ENCODE data around the gene MLF2.
"Not testable (repeated sequence)": the region's sequence is repeated elsewhere in the genome, so short reads cannot be mapped to it uniquely, and the experiment has no call there.

DNA sequence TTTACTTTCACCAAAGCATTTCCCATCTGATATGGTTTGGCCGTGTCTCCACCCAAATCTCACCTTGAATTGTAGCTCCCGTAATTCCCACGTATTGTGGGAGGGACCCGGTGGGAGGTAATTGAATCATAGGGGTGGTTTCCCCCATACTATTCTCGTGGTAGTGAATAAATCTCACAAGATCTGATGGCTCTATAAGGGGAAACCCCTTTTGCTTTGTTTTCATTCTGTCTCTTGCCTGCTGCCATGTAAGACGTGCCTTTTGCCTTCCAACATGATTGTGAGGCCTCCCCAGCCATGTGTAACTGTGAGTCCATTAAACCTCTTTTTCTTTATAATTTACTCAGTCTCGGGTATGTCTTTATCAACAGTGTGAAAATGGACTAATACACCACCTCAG lies 9.6 kb downstream of the MLF2 start:
- TF ChIP-seq, protein P1, sequence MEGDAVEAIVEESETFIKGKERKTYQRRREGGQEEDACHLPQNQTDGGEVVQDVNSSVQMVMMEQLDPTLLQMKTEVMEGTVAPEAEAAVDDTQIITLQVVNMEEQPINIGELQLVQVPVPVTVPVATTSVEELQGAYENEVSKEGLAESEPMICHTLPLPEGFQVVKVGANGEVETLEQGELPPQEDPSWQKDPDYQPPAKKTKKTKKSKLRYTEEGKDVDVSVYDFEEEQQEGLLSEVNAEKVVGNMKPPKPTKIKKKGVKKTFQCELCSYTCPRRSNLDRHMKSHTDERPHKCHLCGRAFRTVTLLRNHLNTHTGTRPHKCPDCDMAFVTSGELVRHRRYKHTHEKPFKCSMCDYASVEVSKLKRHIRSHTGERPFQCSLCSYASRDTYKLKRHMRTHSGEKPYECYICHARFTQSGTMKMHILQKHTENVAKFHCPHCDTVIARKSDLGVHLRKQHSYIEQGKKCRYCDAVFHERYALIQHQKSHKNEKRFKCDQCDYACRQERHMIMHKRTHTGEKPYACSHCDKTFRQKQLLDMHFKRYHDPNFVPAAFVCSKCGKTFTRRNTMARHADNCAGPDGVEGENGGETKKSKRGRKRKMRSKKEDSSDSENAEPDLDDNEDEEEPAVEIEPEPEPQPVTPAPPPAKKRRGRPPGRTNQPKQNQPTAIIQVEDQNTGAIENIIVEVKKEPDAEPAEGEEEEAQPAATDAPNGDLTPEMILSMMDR (conservative IDR thresholded peaks at IDR 0.05 in 1 of 2, IDR thresholded peaks at IDR 0.05 in 1 of 2; ENCODE audit: extremely low read depth in 1 of 2, insufficient read depth in 1 of 2, low read depth in 1 of 2, low read length in 2 of 2) = not testable (repeated sequence)
- not testable (repeated sequence) for TF ChIP-seq EZH2 (IDR thresholded peaks at IDR 0.05; ENCODE audit: borderline replicate concordance, low read length)

Data from mammary epithelial cell (primary cell).